Large intestine (tissue), 3 donors: ENCODE measurements around the gene ARHGEF25. TPM values are rescaled to one million over a fixed set of nuclear protein-coding genes. Genes with fewer than 3 reads are reported as not detected.
"Not testable (repeated sequence)": the region's sequence is repeated elsewhere in the genome, so short reads cannot be mapped to it uniquely, and the experiment has no call there.

ENCODE experiments used
- DNase-seq, 2 donors: peaks; one replicate each; pipeline versions ENCODE4 v3.0.0 to v3.0.0-alpha.2; 2013
- H3K27ac ChIP-seq: one replicate; pipeline ENCODE4 v1.5.1; 2013; ENCODE audit warnings: low read length
- H3K27me3 ChIP-seq: 2 replicates; pipeline ENCODE4 v1.6.1; 2013; ENCODE audit warnings: low read length; ENCODE audit not compliant: control insufficient read depth, insufficient read depth
- H3K36me3 ChIP-seq: 2 replicates; pipeline ENCODE4 v1.6.1; 2013; ENCODE audit warnings: low read length; ENCODE audit not compliant: control insufficient read depth, insufficient read depth
- H3K4me1 ChIP-seq: one replicate; pipeline ENCODE4 v1.6.1; 2013; ENCODE audit warnings: low read length; ENCODE audit not compliant: control insufficient read depth, insufficient read depth
- H3K4me3 ChIP-seq: one replicate; pipeline ENCODE4 v1.5.1; 2013; ENCODE audit warnings: low read length
- H3K9me3 ChIP-seq: one replicate; pipeline ENCODE4 v1.6.1; 2013; ENCODE audit warnings: mild to moderate bottlenecking, low read depth, low read length, moderate library complexity; ENCODE audit not compliant: control insufficient read depth
- WGBS: methylation state at CpG from one replicate; pipeline ENCODE4 v1.1.5; 2013; ENCODE audit warnings: low lambda C conversion rate; ENCODE audit not compliant: insufficient coverage; 5-methylcytosine and 5-hydroxymethylcytosine counted together
- polyA plus RNA-seq: library from polyadenylated mRNA; unstranded; fragments of 120-200 nt; gene quantifications from one replicate; pipeline ENCODE4 v1.2.1, GENCODE V29; 2013

Gene ARHGEF25
- polyA plus RNA-seq, 1 donor = 17.8 TPM

GRCh38 chr12:57641699-57642442 lies 30.6 kb downstream of the ARHGEF25 start:
- no peak for DNase-seq
- H3K4me3 ChIP-seq = no peak overlapping the region
- peaks cover 27% of the 10 kb centered on the region for H3K27me3 ChIP-seq
- 58% methylated on average over 2 of the region's 5 CpGs for WGBS
- peaks cover 3% of the 10 kb centered on the region for H3K9me3 ChIP-seq
- H3K4me1 ChIP-seq = no peaks in the 10 kb centered on the region
- no peak overlapping the region for H3K27ac ChIP-seq
- no peaks in the 10 kb centered on the region for H3K36me3 ChIP-seq

- not testable (repeated sequence) for H3K4me1 ChIP-seq, H3K27me3 ChIP-seq, H3K27ac ChIP-seq, DNase-seq, H3K4me3 ChIP-seq, H3K9me3 ChIP-seq, H3K36me3 ChIP-seq
- WGBS = 42% methylated on average over 1 of the region's 13 CpGs
Measured at GRCh38 chr12:57645990-57646658, 34.9 kb downstream of the ARHGEF25 start.

- DNase-seq, H3K4me3 ChIP-seq, H3K27me3 ChIP-seq, H3K27ac ChIP-seq, H3K4me1 ChIP-seq, H3K9me3 ChIP-seq, H3K36me3 ChIP-seq: not testable (repeated sequence)
- no CpG with 5 or more reads among the region's 15 CpGs for WGBS
Measured at GRCh38 chr12:57646659-57647049, 35.4 kb downstream of the ARHGEF25 start.

- H3K4me3 ChIP-seq = no peak overlapping the region
- H3K9me3 ChIP-seq = peaks cover 6% of the 10 kb centered on the region
- H3K4me1 ChIP-seq = no peaks in the 10 kb centered on the region
- DNase-seq = no peak
- WGBS = 70% methylated on average over 2 of the region's 3 CpGs
- H3K27me3 ChIP-seq = no peaks in the 10 kb centered on the region
- no peaks in the 10 kb centered on the region for H3K36me3 ChIP-seq
- H3K27ac ChIP-seq = no peak overlapping the region
Measured at GRCh38 chr12:57654042-57654441, 42.8 kb downstream of the ARHGEF25 start.

- H3K4me1 ChIP-seq = no peaks in the 10 kb centered on the region
- no peaks in the 10 kb centered on the region for H3K36me3 ChIP-seq
- DNase-seq = no peak
- no peak overlapping the region for H3K4me3 ChIP-seq
- H3K27ac ChIP-seq = no peak overlapping the region
- no CpG with 5 or more reads among the region's 23 CpGs for WGBS
- H3K9me3 ChIP-seq = peaks cover 6% of the 10 kb centered on the region
- H3K27me3 ChIP-seq = no peaks in the 10 kb centered on the region
Measured at GRCh38 chr12:57655541-57656240, 44.5 kb downstream of the ARHGEF25 start.

GRCh38 chr12:57656408-57656807 lies 45.2 kb downstream of the ARHGEF25 start:
- H3K4me1 ChIP-seq, DNase-seq, H3K27ac ChIP-seq, H3K9me3 ChIP-seq, H3K27me3 ChIP-seq, H3K4me3 ChIP-seq, H3K36me3 ChIP-seq: not testable (repeated sequence)
- WGBS = no CpG with 5 or more reads among the region's 4 CpGs

GRCh38 chr12:57657744-57658143 lies 46.5 kb downstream of the ARHGEF25 start:
- Histone ChIP-seq H3K9me3 (peaks cover 6% of the 10 kb centered on the region), H3K27me3 (no peaks in the 10 kb centered on the region), H3K27ac (no peak overlapping the region), H3K36me3 (no peaks in the 10 kb centered on the region), H3K4me1 (no peaks in the 10 kb centered on the region), H3K4me3 (no peak overlapping the region)
- no CpG with 5 or more reads among the region's 3 CpGs for WGBS
- no peak for DNase-seq

GRCh38 chr12:57658890-57659289 lies 47.7 kb downstream of the ARHGEF25 start:
- no peaks in the 10 kb centered on the region for H3K4me1 ChIP-seq
- H3K27me3 ChIP-seq = no peaks in the 10 kb centered on the region
- H3K9me3 ChIP-seq = peaks cover 6% of the 10 kb centered on the region
- H3K4me3 ChIP-seq = no peak overlapping the region
- DNase-seq = no peak
- H3K36me3 ChIP-seq = no peaks in the 10 kb centered on the region
- H3K27ac ChIP-seq = no peak overlapping the region
- 50% methylated on average over 1 of the region's 3 CpGs for WGBS

GRCh38 chr12:57661376-57661775 lies 50.1 kb downstream of the ARHGEF25 start:
- Histone ChIP-seq H3K27ac (no peak overlapping the region), H3K36me3 (no peaks in the 10 kb centered on the region), H3K9me3 (peaks cover 8% of the 10 kb centered on the region), H3K27me3 (no peaks in the 10 kb centered on the region), H3K4me1 (no peaks in the 10 kb centered on the region), H3K4me3 (no peak overlapping the region)
- DNase-seq = no peak
- 67% methylated on average over 1 of the region's 4 CpGs for WGBS

- not testable (repeated sequence) for DNase-seq, H3K27me3 ChIP-seq, H3K4me1 ChIP-seq, H3K4me3 ChIP-seq, H3K9me3 ChIP-seq, H3K36me3 ChIP-seq, H3K27ac ChIP-seq
- WGBS = 100% methylated on average over 1 of the region's 34 CpGs
Measured at GRCh38 chr12:57665066-57665820, 54.0 kb downstream of the ARHGEF25 start.
